Measurements from ENCODE around the gene MAB21L4. TPM values are rescaled to one million over a fixed set of nuclear protein-coding genes. Genes with fewer than 3 reads are reported as not detected.

MAB21L4 gene
- total and polyA plus RNA-seq, 2 donors (not counting 3 experiments of a cell fraction or from before 2014, with no cell fraction given) = not detected

- Histone ChIP-seq H3K4me3 (replicated peaks in 1 of 3; ENCODE audit: insufficient read depth in 1 of 3, low read depth in 1 of 3, low read length in 3 of 3) (no peak overlapping the region), H3K9ac (replicated peaks; ENCODE audit: extremely low read depth, insufficient read depth, low read length) (no peak overlapping the region), H2AFZ (ENCODE audit: low read depth, low read length) (no peak overlapping the region), H4K20me1 (replicated peaks; ENCODE audit: control insufficient read depth, extremely low read depth, insufficient read depth, low read length) (no peaks in the 10 kb centered on the region), H3K4me1 (ENCODE audit: control insufficient read depth, extremely low read depth, insufficient read depth, low read length) (no peaks in the 10 kb centered on the region), H3K9me3 (replicated peaks; ENCODE audit: control insufficient read depth, insufficient read depth, low read length) (no peaks in the 10 kb centered on the region), H3K9me1 (replicated peaks; ENCODE audit: control insufficient read depth, extremely low read depth, insufficient read depth, low read length) (no peaks in the 10 kb centered on the region), H3K79me2 (ENCODE audit: control insufficient read depth, insufficient read depth, low read length) (no peaks in the 10 kb centered on the region), H3K36me3 (ENCODE audit: control insufficient read depth in 2 of 2, extremely low read depth in 1 of 2, insufficient read depth in 2 of 2, low read length in 2 of 2) (no peaks in the 10 kb centered on the region), H3K27me3 (ENCODE audit: control insufficient read depth in 2 of 2, insufficient read depth in 2 of 2, low read length in 2 of 2) (no peaks in the 10 kb centered on the region), H3K4me2 (ENCODE audit: insufficient read depth, low read length) (no peak overlapping the region), H3K27ac (ENCODE audit: insufficient read depth, low read depth, low read length) (no peak overlapping the region)
- intact Hi-C loops (cut with micrococcal nuclease) (no loop called here), dilution Hi-C loops (cut with MboI; ENCODE audit: extremely low pct_ligation_motif_present, low sequenced_read_pairs) (no loop called here)
- ChIA-PET POLR2A (no interaction called here), CTCF (interaction anchor here (0.9 to 1.6 kb wide), 3 partner anchors 16 to 38 kb away, joined by 3 to 4 read pairs (median 3); no protein-coding TSS in a partner anchor)
- TF ChIP-seq EZH2 (IDR thresholded peaks at IDR 0.05; ENCODE audit: borderline replicate concordance, low read depth, low read length, severe bottlenecking) = no peak
- TF ChIP-seq POLR2A (IDR thresholded peaks at IDR 0.05; ENCODE audit: low read depth, low read length) = no peak
- no peak for TF ChIP-seq GATA2 (IDR thresholded peaks at IDR 0.05; ENCODE audit: insufficient read depth, insufficient read length, low read depth, low read length)
- no peak for TF ChIP-seq MAX (IDR thresholded peaks at IDR 0.05; ENCODE audit: insufficient read depth, insufficient read length)
- no peak for TF ChIP-seq POLR2AphosphoS5 (IDR thresholded peaks at IDR 0.05; ENCODE audit: insufficient read depth, low read depth, low read length)
- TF ChIP-seq FOS (IDR thresholded peaks at IDR 0.05; ENCODE audit: borderline replicate concordance, insufficient read depth, low read length) = no peak
- TF ChIP-seq JUN (IDR thresholded peaks at IDR 0.05; ENCODE audit: borderline replicate concordance, insufficient read depth, insufficient read length, low read depth) = no peak
- TF ChIP-seq MYC (IDR thresholded peaks at IDR 0.05; ENCODE audit: low read depth, low read length) = no peak
- TF ChIP-seq CTCF (IDR thresholded peaks at IDR 0.05; ENCODE audit: extremely low read depth in 1 of 2, insufficient read depth in 1 of 2, low read depth in 1 of 2, low read length in 2 of 2) = no peak
- FAIRE-seq = no peak
- no TSS peak for BruUV-seq (replicated peaks)
- no peak for DNase-seq (ENCODE audit: low read depth, low spot score)
Measured at GRCh38 chr2:240876475-240877251, 19.3 kb downstream of the MAB21L4 start.

Data from endothelial cell of umbilical vein (primary cell).